GM23338 (cell line): Measurements from ENCODE around the gene ABCA6. TPM values are rescaled to one million over a fixed set of nuclear protein-coding genes. Genes with fewer than 3 reads are reported as not detected.

Experiments
- ATAC-seq: fragments of 200-7000 bp; cut with Tn5 transposase; 3 replicates; pipeline ENCODE4 v1.9.1; 2020
- DNase-seq: peaks from one replicate; pipeline ENCODE4 v3.0.0-alpha.2; 2015; ENCODE audit warnings: low spot score
- H2AFZ ChIP-seq: fragments of 200-600 bp; sonication (generic); 2 replicates; pipeline ENCODE4 v1.8.0; 2016; ENCODE audit warnings: antibody characterized with exemption, mild to moderate bottlenecking, moderate library complexity
- H3F3A ChIP-seq: fragments of 200-600 bp; sonication (generic); replicated peaks from 2 replicates; pipeline ENCODE4 v1.8.0; 2017; ENCODE audit warnings: antibody characterized with exemption, mixed run types, low read depth
- H3K27ac ChIP-seq: fragments of 200-600 bp; sonication (generic); 2 replicates; pipeline ENCODE4 v1.6.1; 2016; ENCODE audit warnings: low read depth
- H3K27me3 ChIP-seq: fragments of 200-600 bp; sonication (generic); 2 replicates; pipeline ENCODE4 v1.8.0; 2016; ENCODE audit warnings: mild to moderate bottlenecking, mixed run types, moderate library complexity; ENCODE audit not compliant: insufficient read depth
- H3K36me3 ChIP-seq: fragments of 200-600 bp; sonication (generic); 2 replicates; pipeline ENCODE4 v1.8.0; 2016; ENCODE audit warnings: mild to moderate bottlenecking; ENCODE audit not compliant: insufficient read depth
- H3K4me1 ChIP-seq: fragments of 200-600 bp; sonication (generic); 2 replicates; pipeline ENCODE4 v1.8.0; 2016; ENCODE audit warnings: mild to moderate bottlenecking, moderate library complexity; ENCODE audit not compliant: insufficient read depth
- H3K4me2 ChIP-seq: fragments of 200-600 bp; sonication (generic); 2 replicates; pipeline ENCODE4 v1.7.1; 2017; ENCODE audit warnings: mixed run types
- H3K4me3 ChIP-seq: fragments of 200-600 bp; sonication (generic); 2 replicates; pipeline ENCODE4 v1.6.1; 2016; ENCODE audit warnings: mixed run types
- H3K79me2 ChIP-seq: fragments of 200-600 bp; sonication (generic); replicated peaks from 2 replicates; pipeline ENCODE4 v1.8.0; 2017; ENCODE audit warnings: mild to moderate bottlenecking; ENCODE audit not compliant: insufficient read depth
- H3K9me2 ChIP-seq: fragments of 200-600 bp; sonication (generic); 2 replicates; pipeline ENCODE4 v1.8.0; 2017; ENCODE audit not compliant: insufficient read depth
- H4K20me1 ChIP-seq: fragments of 200-600 bp; sonication (generic); replicated peaks from 2 replicates; pipeline ENCODE4 v1.8.0; 2017; ENCODE audit warnings: mild to moderate bottlenecking; ENCODE audit not compliant: insufficient read depth
- H3K27ac Mint-ChIP-seq: 2 replicates; pipeline ENCODE4 v1.8.0; 2020; ENCODE audit warnings: inconsistent platforms, mild to moderate bottlenecking, moderate library complexity, mixed read lengths
- H3K27me3 Mint-ChIP-seq: 3 replicates; pipeline ENCODE4 v1.8.0; 2022; ENCODE audit warnings: low read depth, mild to moderate bottlenecking, moderate library complexity, mixed read lengths, inconsistent platforms; ENCODE audit not compliant: insufficient read depth, poor library complexity
- H3K36me3 Mint-ChIP-seq: 3 replicates; pipeline ENCODE4 v1.8.0; 2021; ENCODE audit warnings: low read depth, mild to moderate bottlenecking, inconsistent platforms, moderate library complexity, mixed read lengths
- H3K4me1 Mint-ChIP-seq: 3 replicates; pipeline ENCODE4 v1.8.0; 2020; ENCODE audit warnings: mild to moderate bottlenecking, inconsistent platforms, mixed read lengths
- H3K4me3 Mint-ChIP-seq: 3 replicates; pipeline ENCODE4 v1.8.0; 2021; ENCODE audit warnings: moderate library complexity, mild to moderate bottlenecking, inconsistent platforms, mixed read lengths
- H3K9me3 Mint-ChIP-seq: 3 replicates; pipeline ENCODE4 v1.8.0; 2020; ENCODE audit warnings: moderate library complexity, mild to moderate bottlenecking, inconsistent platforms, mixed read lengths
- CREB1 ChIP-seq: fragments of 250-450 bp; sonication (Bioruptor Pico); IDR thresholded peaks from 2 replicates; pipeline ENCODE4 v1.5.0; 2020; ENCODE audit warnings: low read depth, mild to moderate bottlenecking, moderate library complexity
- EZH2 ChIP-seq: fragments of 200-600 bp; sonication (generic); IDR thresholded peaks from one replicate; pipeline ENCODE4 v1.8.0; 2017; ENCODE audit warnings: antibody characterized with exemption, mild to moderate bottlenecking, low read depth; ENCODE audit not compliant: unreplicated experiment
- EZH2phosphoT487 ChIP-seq: fragments of 200-600 bp; sonication (generic); IDR thresholded peaks from one replicate; pipeline ENCODE4 v1.8.1; 2018; ENCODE audit warnings: antibody characterized with exemption; ENCODE audit not compliant: unreplicated experiment
- JUNB ChIP-seq: IDR thresholded peaks from one replicate; pipeline ENCODE4 v1.6.1; 2016; ENCODE audit warnings: antibody characterized with exemption; ENCODE audit not compliant: unreplicated experiment
- NANOG ChIP-seq: IDR thresholded peaks from 2 replicates; pipeline ENCODE4 v1.6.1; 2016; ENCODE audit warnings: antibody characterized with exemption, borderline replicate concordance
- POLR2AphosphoS5 ChIP-seq: IDR thresholded peaks from 2 replicates; pipeline ENCODE4 v1.6.1; 2016; ENCODE audit warnings: antibody characterized with exemption, low read depth
- STAT1 ChIP-seq: IDR thresholded peaks from one replicate; pipeline ENCODE4 v1.6.1; 2016; ENCODE audit warnings: antibody characterized with exemption; ENCODE audit not compliant: unreplicated experiment
- ZNF114 ChIP-seq: fragments of 250-450 bp; sonication (Bioruptor Pico); IDR thresholded peaks from 2 replicates; pipeline ENCODE4 v1.5.0; 2020; ENCODE audit warnings: mild to moderate bottlenecking, moderate library complexity
- ZNF331 ChIP-seq: fragments of 250-450 bp; sonication (Bioruptor Pico); IDR thresholded peaks from 2 replicates; pipeline ENCODE4 v1.5.0; 2020; ENCODE audit warnings: low read depth, mild to moderate bottlenecking, moderate library complexity
- polyA plus RNA-seq: library from polyadenylated mRNA; unstranded; fragments of >200 nt; fragmentation: Nextera tagmentation; extraction: Ambion mirVana; gene quantifications from 2 replicates; pipeline ENCODE4 v1.2.1, GENCODE V29; 2016
- total RNA-seq: library from RNA; depleted of rRNA; stranded (reverse); fragments of >200 nt; shearing (Covaris generic); gene quantifications from 2 replicates; pipeline ENCODE4 v1.2.3, GENCODE V29; 2014
- TF ChIP-seq, protein P1 (sequence below): IDR thresholded peaks from 2 replicates; pipeline ENCODE4 v1.6.1; 2016; ENCODE audit warnings: antibody characterized with exemption
- TF ChIP-seq, protein P2 (sequence below): fragments of 250-450 bp; sonication (Bioruptor Pico); IDR thresholded peaks from 2 replicates; pipeline ENCODE4 v1.5.0; 2020; ENCODE audit warnings: mild to moderate bottlenecking, moderate library complexity
- TF ChIP-seq, protein P3 (sequence below), 2 experiments: fragments of 200-600 bp in 1 of 2; sonication (generic) in 1 of 2; conservative IDR thresholded peaks; 2 replicates each; pipeline versions ENCODE4 v1.5.1 to v1.6.1; 2016 to 2017; ENCODE audit warnings: antibody characterized with exemption in 2 of 2, low read depth in 2 of 2, mild to moderate bottlenecking in 2 of 2, moderate library complexity in 1 of 2

ABCA6 gene
- total and polyA plus RNA-seq, 2 experiments from 2014 or later = not detected

DNA sequence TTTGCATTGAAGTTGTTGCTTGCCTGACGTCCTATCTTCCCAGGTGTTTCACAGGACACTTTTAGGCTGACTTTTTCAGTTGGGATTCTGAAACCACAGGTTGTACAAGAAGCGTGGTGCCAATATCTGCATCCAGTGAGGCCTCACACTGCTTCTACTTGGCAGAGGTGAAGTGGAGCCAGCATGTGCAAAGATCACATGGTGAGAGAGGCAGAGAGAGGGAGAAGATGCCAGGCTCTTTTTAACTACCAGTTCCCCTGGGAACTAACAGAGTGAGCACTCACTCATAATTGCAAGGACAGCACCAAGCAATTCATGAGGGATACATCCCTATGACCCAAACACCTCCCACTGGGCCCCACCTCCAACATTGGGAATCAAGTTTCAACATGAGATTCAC is 5.8 kb upstream of the ABCA6 start (continued):
- no peak for TF ChIP-seq POLR2AphosphoS5

DNA sequence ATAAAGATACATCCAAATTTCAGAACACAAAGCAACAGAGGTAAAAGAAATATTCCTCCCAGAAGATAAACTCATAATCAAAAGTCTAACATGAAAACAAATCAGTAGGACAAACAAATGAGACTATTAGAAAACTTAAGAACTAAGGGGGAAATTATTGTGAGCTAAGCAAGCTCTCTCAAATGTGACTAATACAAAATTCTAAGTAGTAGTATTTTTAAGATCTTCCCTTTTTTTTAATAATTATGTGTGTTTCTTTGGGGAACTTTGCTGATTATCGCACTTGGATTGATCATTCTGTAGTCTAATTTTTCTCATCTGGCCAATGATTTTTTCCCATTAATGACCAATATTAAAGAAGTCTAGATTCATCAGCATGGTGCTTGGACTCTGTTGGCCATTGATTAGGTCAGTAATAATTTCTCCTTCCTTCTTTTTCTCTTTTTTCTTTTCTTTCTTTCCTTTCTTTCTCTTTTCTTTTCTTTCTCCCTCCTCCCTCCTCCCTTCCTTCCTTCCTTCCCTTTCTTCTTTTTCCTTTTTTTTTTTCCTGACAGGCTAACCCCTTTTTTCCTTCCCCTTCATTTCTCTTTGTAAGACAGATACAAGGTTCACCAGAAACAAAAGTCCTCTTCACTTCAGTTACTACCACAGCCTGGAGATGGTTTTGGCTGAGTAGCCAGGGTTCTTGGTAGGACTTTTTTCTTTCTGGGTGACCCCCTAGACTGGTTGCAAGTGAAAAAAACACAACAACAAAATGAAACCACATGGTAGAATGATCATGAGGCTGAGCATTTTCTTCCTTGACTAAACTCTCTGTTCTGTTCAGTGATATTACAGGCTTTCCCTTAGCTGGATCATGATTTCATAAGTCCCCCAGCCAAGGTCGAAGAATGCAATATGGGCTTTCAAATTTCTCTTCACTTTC is 2.9 kb upstream of the ABCA6 start:
- no peaks in the 10 kb centered on the region for H3K9me2 ChIP-seq
- no peaks in the 10 kb centered on the region for H3K27me3 ChIP-seq
- no peaks in the 10 kb centered on the region for H4K20me1 ChIP-seq
- 0 out of 2 replicates have a peak overlapping the region, but pooled peaks have one; percentile 28 for H2AFZ ChIP-seq
- H3F3A ChIP-seq = no peaks in the 10 kb centered on the region
- Mint-ChIP-seq H3K36me3 (no peaks in the 10 kb centered on the region), H3K27ac (no peak overlapping the region), H3K27me3 (no peaks in the 10 kb centered on the region), H3K4me1 (peaks cover 5% of the 10 kb centered on the region; the same call in 2 of the 3 replicates), H3K9me3 (no peaks in the 10 kb centered on the region), H3K4me3 (no peak overlapping the region)
- no peak for DNase-seq
- H3K79me2 ChIP-seq = no peaks in the 10 kb centered on the region
- H3K4me2 ChIP-seq = no peak overlapping the region
- H3K4me3 ChIP-seq = no peak overlapping the region
- no peak overlapping the region for H3K27ac ChIP-seq
- no peak for ATAC-seq
- no peaks in the 10 kb centered on the region for H3K36me3 ChIP-seq
- no peaks in the 10 kb centered on the region for H3K4me1 ChIP-seq
- TF ChIP-seq JUNB (no peak), EZH2phosphoT487 (no peak), EZH2 (no peak), ZNF331 (CRISPR knock-in tag) (no peak), POLR2AphosphoS5 (no peak), ZNF114 (CRISPR knock-in tag) (no peak), CREB1 (CRISPR knock-in tag) (no peak), NANOG (no peak), STAT1 (no peak)
- TF ChIP-seq, protein P1, sequence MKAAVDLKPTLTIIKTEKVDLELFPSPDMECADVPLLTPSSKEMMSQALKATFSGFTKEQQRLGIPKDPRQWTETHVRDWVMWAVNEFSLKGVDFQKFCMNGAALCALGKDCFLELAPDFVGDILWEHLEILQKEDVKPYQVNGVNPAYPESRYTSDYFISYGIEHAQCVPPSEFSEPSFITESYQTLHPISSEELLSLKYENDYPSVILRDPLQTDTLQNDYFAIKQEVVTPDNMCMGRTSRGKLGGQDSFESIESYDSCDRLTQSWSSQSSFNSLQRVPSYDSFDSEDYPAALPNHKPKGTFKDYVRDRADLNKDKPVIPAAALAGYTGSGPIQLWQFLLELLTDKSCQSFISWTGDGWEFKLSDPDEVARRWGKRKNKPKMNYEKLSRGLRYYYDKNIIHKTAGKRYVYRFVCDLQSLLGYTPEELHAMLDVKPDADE = no peak
- TF ChIP-seq, protein P2, sequence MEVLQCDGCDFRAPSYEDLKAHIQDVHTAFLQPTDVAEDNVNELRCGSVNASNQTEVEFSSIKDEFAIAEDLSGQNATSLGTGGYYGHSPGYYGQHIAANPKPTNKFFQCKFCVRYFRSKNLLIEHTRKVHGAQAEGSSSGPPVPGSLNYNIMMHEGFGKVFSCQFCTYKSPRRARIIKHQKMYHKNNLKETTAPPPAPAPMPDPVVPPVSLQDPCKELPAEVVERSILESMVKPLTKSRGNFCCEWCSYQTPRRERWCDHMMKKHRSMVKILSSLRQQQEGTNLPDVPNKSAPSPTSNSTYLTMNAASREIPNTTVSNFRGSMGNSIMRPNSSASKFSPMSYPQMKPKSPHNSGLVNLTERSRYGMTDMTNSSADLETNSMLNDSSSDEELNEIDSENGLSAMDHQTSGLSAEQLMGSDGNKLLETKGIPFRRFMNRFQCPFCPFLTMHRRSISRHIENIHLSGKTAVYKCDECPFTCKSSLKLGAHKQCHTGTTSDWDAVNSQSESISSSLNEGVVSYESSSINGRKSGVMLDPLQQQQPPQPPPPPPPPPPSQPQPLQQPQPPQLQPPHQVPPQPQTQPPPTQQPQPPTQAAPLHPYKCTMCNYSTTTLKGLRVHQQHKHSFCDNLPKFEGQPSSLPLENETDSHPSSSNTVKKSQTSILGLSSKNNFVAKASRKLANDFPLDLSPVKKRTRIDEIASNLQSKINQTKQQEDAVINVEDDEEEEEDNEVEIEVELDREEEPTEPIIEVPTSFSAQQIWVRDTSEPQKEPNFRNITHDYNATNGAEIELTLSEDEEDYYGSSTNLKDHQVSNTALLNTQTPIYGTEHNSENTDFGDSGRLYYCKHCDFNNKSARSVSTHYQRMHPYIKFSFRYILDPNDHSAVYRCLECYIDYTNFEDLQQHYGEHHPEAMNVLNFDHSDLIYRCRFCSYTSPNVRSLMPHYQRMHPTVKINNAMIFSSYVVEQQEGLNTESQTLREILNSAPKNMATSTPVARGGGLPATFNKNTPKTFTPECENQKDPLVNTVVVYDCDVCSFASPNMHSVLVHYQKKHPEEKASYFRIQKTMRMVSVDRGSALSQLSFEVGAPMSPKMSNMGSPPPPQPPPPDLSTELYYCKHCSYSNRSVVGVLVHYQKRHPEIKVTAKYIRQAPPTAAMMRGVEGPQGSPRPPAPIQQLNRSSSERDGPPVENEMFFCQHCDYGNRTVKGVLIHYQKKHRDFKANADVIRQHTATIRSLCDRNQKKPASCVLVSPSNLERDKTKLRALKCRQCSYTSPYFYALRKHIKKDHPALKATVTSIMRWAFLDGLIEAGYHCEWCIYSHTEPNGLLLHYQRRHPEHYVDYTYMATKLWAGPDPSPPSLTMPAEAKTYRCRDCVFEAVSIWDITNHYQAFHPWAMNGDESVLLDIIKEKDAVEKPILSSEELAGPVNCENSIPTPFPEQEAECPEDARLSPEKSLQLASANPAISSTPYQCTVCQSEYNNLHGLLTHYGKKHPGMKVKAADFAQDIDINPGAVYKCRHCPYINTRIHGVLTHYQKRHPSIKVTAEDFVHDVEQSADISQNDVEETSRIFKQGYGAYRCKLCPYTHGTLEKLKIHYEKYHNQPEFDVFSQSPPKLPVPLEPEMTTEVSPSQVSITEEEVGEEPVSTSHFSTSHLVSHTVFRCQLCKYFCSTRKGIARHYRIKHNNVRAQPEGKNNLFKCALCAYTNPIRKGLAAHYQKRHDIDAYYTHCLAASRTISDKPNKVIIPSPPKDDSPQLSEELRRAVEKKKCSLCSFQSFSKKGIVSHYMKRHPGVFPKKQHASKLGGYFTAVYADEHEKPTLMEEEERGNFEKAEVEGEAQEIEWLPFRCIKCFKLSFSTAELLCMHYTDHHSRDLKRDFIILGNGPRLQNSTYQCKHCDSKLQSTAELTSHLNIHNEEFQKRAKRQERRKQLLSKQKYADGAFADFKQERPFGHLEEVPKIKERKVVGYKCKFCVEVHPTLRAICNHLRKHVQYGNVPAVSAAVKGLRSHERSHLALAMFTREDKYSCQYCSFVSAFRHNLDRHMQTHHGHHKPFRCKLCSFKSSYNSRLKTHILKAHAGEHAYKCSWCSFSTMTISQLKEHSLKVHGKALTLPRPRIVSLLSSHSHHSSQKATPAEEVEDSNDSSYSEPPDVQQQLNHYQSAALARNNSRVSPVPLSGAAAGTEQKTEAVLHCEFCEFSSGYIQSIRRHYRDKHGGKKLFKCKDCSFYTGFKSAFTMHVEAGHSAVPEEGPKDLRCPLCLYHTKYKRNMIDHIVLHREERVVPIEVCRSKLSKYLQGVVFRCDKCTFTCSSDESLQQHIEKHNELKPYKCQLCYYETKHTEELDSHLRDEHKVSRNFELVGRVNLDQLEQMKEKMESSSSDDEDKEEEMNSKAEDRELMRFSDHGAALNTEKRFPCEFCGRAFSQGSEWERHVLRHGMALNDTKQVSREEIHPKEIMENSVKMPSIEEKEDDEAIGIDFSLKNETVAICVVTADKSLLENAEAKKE = no peak
- TF ChIP-seq, protein P3, sequence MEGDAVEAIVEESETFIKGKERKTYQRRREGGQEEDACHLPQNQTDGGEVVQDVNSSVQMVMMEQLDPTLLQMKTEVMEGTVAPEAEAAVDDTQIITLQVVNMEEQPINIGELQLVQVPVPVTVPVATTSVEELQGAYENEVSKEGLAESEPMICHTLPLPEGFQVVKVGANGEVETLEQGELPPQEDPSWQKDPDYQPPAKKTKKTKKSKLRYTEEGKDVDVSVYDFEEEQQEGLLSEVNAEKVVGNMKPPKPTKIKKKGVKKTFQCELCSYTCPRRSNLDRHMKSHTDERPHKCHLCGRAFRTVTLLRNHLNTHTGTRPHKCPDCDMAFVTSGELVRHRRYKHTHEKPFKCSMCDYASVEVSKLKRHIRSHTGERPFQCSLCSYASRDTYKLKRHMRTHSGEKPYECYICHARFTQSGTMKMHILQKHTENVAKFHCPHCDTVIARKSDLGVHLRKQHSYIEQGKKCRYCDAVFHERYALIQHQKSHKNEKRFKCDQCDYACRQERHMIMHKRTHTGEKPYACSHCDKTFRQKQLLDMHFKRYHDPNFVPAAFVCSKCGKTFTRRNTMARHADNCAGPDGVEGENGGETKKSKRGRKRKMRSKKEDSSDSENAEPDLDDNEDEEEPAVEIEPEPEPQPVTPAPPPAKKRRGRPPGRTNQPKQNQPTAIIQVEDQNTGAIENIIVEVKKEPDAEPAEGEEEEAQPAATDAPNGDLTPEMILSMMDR (conservative IDR thresholded peaks at IDR 0.05; ENCODE audit: low read depth in 2 of 2) = no peak
